ENCODE data around the gene NOPCHAP1. TPM values are rescaled to one million over a fixed set of nuclear protein-coding genes. Genes with fewer than 3 reads are reported as not detected.

NOPCHAP1 gene
- total and polyA plus RNA-seq, 2 of the 8 experiments (the other 6 are each of a cell fraction or from before 2014, with no cell fraction given): 14.9 to 39.5 TPM

- TF ChIP-seq CHD7 (IDR thresholded peaks at IDR 0.05; ENCODE audit: insufficient replicate concordance, low read length) (no peak), SP2 (IDR thresholded peaks at IDR 0.05; ENCODE audit: low read length) (no peak), CTCF (IDR thresholded peaks at IDR 0.05; ENCODE audit: control extremely low read depth in 1 of 3, insufficient read depth in 1 of 3, low read depth in 1 of 3, low read length in 3 of 3) (no peak), POLR2AphosphoS5 (IDR thresholded peaks at IDR 0.05; ENCODE audit: low read depth, low read length) (no peak), EGR1 (IDR thresholded peaks at IDR 0.05; ENCODE audit: borderline replicate concordance, low read depth, low read length) (no peak), CREB1 (IDR thresholded peaks at IDR 0.05) (no peak), SIN3A (conservative IDR thresholded peaks at IDR 0.05 in 1 of 2, IDR thresholded peaks at IDR 0.05 in 1 of 2; ENCODE audit: low read depth in 1 of 2, low read length in 2 of 2) (no peak), USF2 (IDR thresholded peaks at IDR 0.05; ENCODE audit: low read length) (no peak)
Measured at GRCh38 chr12:104969343-104969742, 16.8 kb upstream of the NOPCHAP1 start (continued).
